Measurements from ENCODE around the gene DLEC1. TPM values are rescaled to one million over a fixed set of nuclear protein-coding genes. Genes with fewer than 3 reads are reported as not detected.
"Not testable (repeated sequence)": the region's sequence is repeated elsewhere in the genome, so short reads cannot be mapped to it uniquely, and the experiment has no call there.

Gene DLEC1
- polyA plus RNA-seq, 1 donor from 2014 or later: 0.28 TPM

- no peaks in the 10 kb centered on the region for H3K9me3 Mint-ChIP-seq
- no peaks in the 10 kb centered on the region for H3K36me3 Mint-ChIP-seq
- H3K27ac Mint-ChIP-seq: peak overlapping the region in 1 of 3 donors; percentile 61
- peaks cover 3% of the 10 kb centered on the region for H3K27me3 Mint-ChIP-seq
- H3K4me1 Mint-ChIP-seq: peaks cover 16 to 19% (median 18%) of the 10 kb centered on the region in 3 donors
- H3K4me3 Mint-ChIP-seq: peak overlapping the region in 1 of 4 donors; percentile 6
Observed at GRCh38 chr3:38036286-38036685, 2.7 kb upstream of the DLEC1 start.

GRCh38 chr3:38036906-38037305 lies 2.1 kb upstream of the DLEC1 start:
- H3K4me3 Mint-ChIP-seq: peak overlapping the region in 1 of 4 donors; percentile 6
- peaks cover 16 to 19% (median 18%) of the 10 kb centered on the region in 3 donors for H3K4me1 Mint-ChIP-seq
- peak overlapping the region in 1 of 3 donors; percentile 61 for H3K27ac Mint-ChIP-seq
- H3K36me3 Mint-ChIP-seq: no peaks in the 10 kb centered on the region
- H3K9me3 Mint-ChIP-seq: no peaks in the 10 kb centered on the region
- H3K27me3 Mint-ChIP-seq: peaks cover 1% of the 10 kb centered on the region

GRCh38 chr3:38038447-38038911 lies 529 bp upstream of the DLEC1 start:
- Mint-ChIP-seq H3K36me3 (no peaks in the 10 kb centered on the region), H3K27me3 (peaks cover 3% of the 10 kb centered on the region), H3K4me3 (peak overlapping the region in 3 of 4 donors; percentile 87 to 94 (median 94)), H3K9me3 (no peaks in the 10 kb centered on the region), H3K27ac (peak overlapping the region; percentile 83 to 94 (median 93)), H3K4me1 (peaks cover 16 to 21% (median 18%) of the 10 kb centered on the region in 3 donors)

- peaks cover 3% of the 10 kb centered on the region for H3K27me3 Mint-ChIP-seq
- H3K27ac Mint-ChIP-seq: peak overlapping the region; percentile 83 to 94 (median 93)
- no peaks in the 10 kb centered on the region for H3K36me3 Mint-ChIP-seq
- H3K4me3 Mint-ChIP-seq: peak overlapping the region; percentile 87 to 94 (median 90)
- no peaks in the 10 kb centered on the region for H3K9me3 Mint-ChIP-seq
- peaks cover 16 to 21% (median 18%) of the 10 kb centered on the region in 3 donors for H3K4me1 Mint-ChIP-seq
Observed at GRCh38 chr3:38039899-38040261, 872 bp downstream of the DLEC1 start.

GRCh38 chr3:38040401-38040800 lies 1.4 kb downstream of the DLEC1 start:
- Mint-ChIP-seq H3K36me3 (no peaks in the 10 kb centered on the region), H3K27me3 (peaks cover 3% of the 10 kb centered on the region), H3K4me3 (peak overlapping the region; percentile 87 to 94 (median 90)), H3K9me3 (no peaks in the 10 kb centered on the region), H3K27ac (peak overlapping the region; percentile 83 to 94 (median 93)), H3K4me1 (peaks cover 16 to 21% (median 18%) of the 10 kb centered on the region in 3 donors)

- H3K27ac Mint-ChIP-seq: no peak overlapping the region
- H3K4me3 Mint-ChIP-seq: no peak overlapping the region
- H3K36me3 Mint-ChIP-seq: no peaks in the 10 kb centered on the region
- H3K27me3 Mint-ChIP-seq: peaks cover 3% of the 10 kb centered on the region
- H3K9me3 Mint-ChIP-seq: no peaks in the 10 kb centered on the region
- H3K4me1 Mint-ChIP-seq: peaks cover 13 to 16% (median 14%) of the 10 kb centered on the region in 3 donors
Observed at GRCh38 chr3:38043486-38043885, 4.5 kb downstream of the DLEC1 start.

- Mint-ChIP-seq H3K27me3 (peaks cover 5% of the 10 kb centered on the region), H3K9me3 (no peaks in the 10 kb centered on the region), H3K4me1 (peaks cover 0 to 1% (median 0%) of the 10 kb centered on the region in 3 donors), H3K27ac (no peak overlapping the region), H3K4me3 (no peak overlapping the region), H3K36me3 (peaks cover 1% of the 10 kb centered on the region)
Observed at GRCh38 chr3:38046027-38046426, 7.0 kb downstream of the DLEC1 start.

- H3K36me3 Mint-ChIP-seq: peaks cover 6% of the 10 kb centered on the region
- H3K4me3 Mint-ChIP-seq: no peak overlapping the region
- H3K9me3 Mint-ChIP-seq: no peaks in the 10 kb centered on the region
- peaks cover 9% of the 10 kb centered on the region for H3K27me3 Mint-ChIP-seq
- H3K4me1 Mint-ChIP-seq: peaks cover 0 to 1% (median 0%) of the 10 kb centered on the region in 3 donors
- no peak overlapping the region for H3K27ac Mint-ChIP-seq
Observed at GRCh38 chr3:38046821-38047220, 7.8 kb downstream of the DLEC1 start.

GRCh38 chr3:38047896-38048295 lies 8.9 kb downstream of the DLEC1 start:
- Mint-ChIP-seq H3K27ac (no peak overlapping the region), H3K9me3 (peaks cover 0 to 2% (median 0%) of the 10 kb centered on the region in 3 donors), H3K27me3 (peaks cover 9% of the 10 kb centered on the region), H3K4me1 (no peaks in the 10 kb centered on the region), H3K36me3 (peaks cover 6% of the 10 kb centered on the region), H3K4me3 (no peak overlapping the region)

GRCh38 chr3:38049358-38050126 lies 10.5 kb downstream of the DLEC1 start:
- Mint-ChIP-seq H3K4me1 (no peaks in the 10 kb centered on the region), H3K27ac (no peak overlapping the region)

GRCh38 chr3:38051131-38051530 lies 12.1 kb downstream of the DLEC1 start:
- Mint-ChIP-seq H3K27ac (no peak overlapping the region), H3K36me3 (peaks cover 6% of the 10 kb centered on the region), H3K4me1 (no peaks in the 10 kb centered on the region)

More at GRCh38 chr3:38049358-38050126, 10.5 kb downstream of the DLEC1 start:
- Mint-ChIP-seq H3K36me3 (peaks cover 6% of the 10 kb centered on the region), H3K4me3 (no peak overlapping the region), H3K9me3 (peaks cover 0 to 2% (median 0%) of the 10 kb centered on the region in 3 donors), H3K27me3 (peaks cover 8% of the 10 kb centered on the region)

GRCh38 chr3:38053286-38053685 lies 14.3 kb downstream of the DLEC1 start:
- H3K4me1 Mint-ChIP-seq, H3K4me3 Mint-ChIP-seq, H3K9me3 Mint-ChIP-seq, H3K27ac Mint-ChIP-seq, H3K36me3 Mint-ChIP-seq, H3K27me3 Mint-ChIP-seq: not testable (repeated sequence)

More at GRCh38 chr3:38051131-38051530, 12.1 kb downstream of the DLEC1 start:
- Mint-ChIP-seq H3K9me3 (peaks cover 0 to 2% (median 0%) of the 10 kb centered on the region in 3 donors), H3K27me3 (peaks cover 8% of the 10 kb centered on the region), H3K4me3 (no peak overlapping the region)

- H3K36me3 Mint-ChIP-seq, H3K27me3 Mint-ChIP-seq, H3K4me1 Mint-ChIP-seq, H3K27ac Mint-ChIP-seq, H3K9me3 Mint-ChIP-seq: not testable (repeated sequence)
- H3K4me3 Mint-ChIP-seq: peak overlapping the region in 1 of 4 donors; percentile 63
Observed at GRCh38 chr3:38053813-38054498, 14.9 kb downstream of the DLEC1 start.

- peaks cover 0 to 3% (median 0%) of the 10 kb centered on the region in 3 donors for H3K4me1 Mint-ChIP-seq
- peaks cover 6% of the 10 kb centered on the region for H3K36me3 Mint-ChIP-seq
- no peak overlapping the region for H3K27ac Mint-ChIP-seq
- peaks cover 8% of the 10 kb centered on the region for H3K27me3 Mint-ChIP-seq
- H3K4me3 Mint-ChIP-seq: no peak overlapping the region
- H3K9me3 Mint-ChIP-seq: peaks cover 0 to 2% (median 0%) of the 10 kb centered on the region in 3 donors
Observed at GRCh38 chr3:38054499-38055001, 15.5 kb downstream of the DLEC1 start.

GRCh38 chr3:38059148-38059547 lies 20.1 kb downstream of the DLEC1 start:
- Mint-ChIP-seq H3K27me3 (no peaks in the 10 kb centered on the region), H3K27ac (no peak overlapping the region), H3K4me3 (no peak overlapping the region), H3K9me3 (peaks cover 0 to 2% (median 0%) of the 10 kb centered on the region in 3 donors), H3K36me3 (peaks cover 3% of the 10 kb centered on the region), H3K4me1 (peaks cover 0 to 3% (median 0%) of the 10 kb centered on the region in 3 donors)
